ENCODE results near the gene PSG7.
"Not testable (repeated sequence)": the region's sequence is repeated elsewhere in the genome, so short reads cannot be mapped to it uniquely, and the experiment has no call there.

DNA sequence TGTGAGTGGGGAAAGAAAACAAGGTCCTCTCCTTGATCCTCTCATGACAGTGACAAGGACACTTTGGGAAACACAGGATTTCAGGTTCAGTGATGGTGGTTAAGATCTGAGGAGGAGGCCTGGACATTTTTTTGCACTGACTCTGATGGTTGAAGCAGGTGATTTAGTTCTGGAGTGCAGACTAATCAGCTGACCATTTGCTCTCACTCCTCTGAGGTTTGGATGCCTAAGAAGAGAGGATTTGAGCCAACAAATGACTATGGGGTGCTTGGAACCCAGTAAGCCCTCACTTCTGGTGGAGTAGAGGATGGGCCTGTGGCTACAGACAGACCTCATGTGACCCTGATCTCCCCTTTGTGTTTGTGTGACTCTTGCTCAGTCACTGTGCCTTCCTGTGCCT is 60.4 kb downstream of the PSG7 start:
- not testable (repeated sequence) for TF ChIP-seq EZH2 (IDR thresholded peaks at IDR 0.05); POLR2AphosphoS5 (IDR thresholded peaks at IDR 0.05; ENCODE audit: borderline replicate concordance, low read depth, low read length)

Measured in SK-N-MC (cell line).